Measurements from ENCODE around the gene SUSD3. TPM values are rescaled to one million over a fixed set of nuclear protein-coding genes. Genes with fewer than 3 reads are reported as not detected.

The SUSD3 gene
- total RNA-seq, 1 experiment from 2014 or later: 9.0 TPM

GRCh38 chr9:93107151-93107824, 48.8 kb downstream of the SUSD3 start:
- H3K18ac ChIP-seq (ENCODE audit: insufficient read length, low read depth, low read length): no peak overlapping the region
- no peaks in the 10 kb centered on the region for H3K23me2 ChIP-seq (ENCODE audit: insufficient read length, low read depth, low read length, poor library complexity, severe bottlenecking)
- no peak overlapping the region for H4K91ac ChIP-seq (ENCODE audit: insufficient read length, low read depth, low read length)
- no peak overlapping the region for H2BK15ac ChIP-seq (ENCODE audit: low read depth, low read length)
- H3K4me2 ChIP-seq (ENCODE audit: insufficient read depth, insufficient read length, low read length): no peak overlapping the region
- H3K27me3 ChIP-seq (ENCODE audit: insufficient read depth, low read length): no peaks in the 10 kb centered on the region
- H2AK5ac ChIP-seq (ENCODE audit: insufficient read length, low read length): no peak overlapping the region
- no peak overlapping the region for H2BK5ac ChIP-seq (ENCODE audit: insufficient read length, low read length)
- no peak overlapping the region for H3T11ph ChIP-seq (ENCODE audit: low read length)
- H4K20me1 ChIP-seq (ENCODE audit: control insufficient read depth, insufficient read depth, insufficient read length): no peaks in the 10 kb centered on the region
- Mint-ChIP-seq H3K9me3 (peaks cover 2% of the 10 kb centered on the region in 2 experiments; a peak in 4 of 5 replicates), H3K4me3 (no peak overlapping the region), H3K4me1 (peaks cover 0 to 3% of the 10 kb centered on the region in 2 experiments; a peak in 1 of 4 replicates), H3K27ac (peak overlapping the region in 1 of 3 experiments; percentile 19; a peak in 1 of 7 replicates), H3K27me3 (ENCODE audit: low read depth) (no peaks in the 10 kb centered on the region), H3K36me3 (ENCODE audit: insufficient read depth in 1 of 3, low read depth in 3 of 3) (peaks cover 3 to 12% (median 4%) of the 10 kb centered on the region in 3 experiments)
- H4K8ac ChIP-seq (replicated peaks; ENCODE audit: insufficient read length, low read depth, low read length): no peak overlapping the region
- no peak overlapping the region for H3K23ac ChIP-seq (ENCODE audit: insufficient read length, low read depth, low read length)
- H3K9ac ChIP-seq (ENCODE audit: extremely low read depth, insufficient read length, low read length): no peak overlapping the region
- DNase-seq: no peak
- no peak overlapping the region for H2BK20ac ChIP-seq (ENCODE audit: low read depth, low read length, poor library complexity, severe bottlenecking)
- peaks cover 3% of the 10 kb centered on the region for H3K79me1 ChIP-seq (ENCODE audit: insufficient read depth, low read depth, low read length, poor library complexity, severe bottlenecking)
- no peak overlapping the region for H3K56ac ChIP-seq (ENCODE audit: insufficient read length, low read depth, low read length)
- H2BK12ac ChIP-seq (ENCODE audit: insufficient read length, low read depth, low read length): no peak overlapping the region
- H4K5ac ChIP-seq (ENCODE audit: insufficient read length, low read depth, low read length): no peak overlapping the region
- H3K27ac ChIP-seq (ENCODE audit: insufficient read length, low read depth, low read length): no peak overlapping the region
- no peak overlapping the region for H2AFZ ChIP-seq (ENCODE audit: low read length)
- no peaks in the 10 kb centered on the region for H3K9me3 ChIP-seq (ENCODE audit: control insufficient read depth, low read depth, low read length)
- TF ChIP-seq CTCF (conservative IDR thresholded peaks at IDR 0.05): no peak
- no peak overlapping the region; the same call in 1 of the 2 replicates for H3K14ac ChIP-seq (ENCODE audit: insufficient read depth, low read length)
- no CpG with 5 or more reads among the region's 14 CpGs for WGBS (ENCODE audit: extremely low coverage, insufficient read length, low lambda C conversion rate)
- H3K4ac ChIP-seq (ENCODE audit: low read depth, low read length): no peak overlapping the region
- no peaks in the 10 kb centered on the region for H3K4me1 ChIP-seq (ENCODE audit: insufficient read depth, low read length)
- no peaks in the 10 kb centered on the region for H3K79me2 ChIP-seq (ENCODE audit: insufficient read depth, low read length)
- no peak overlapping the region for H2BK120ac ChIP-seq (ENCODE audit: low read depth, low read length, poor library complexity, severe bottlenecking)

Measured in H9 (cell line).